Body of pancreas (tissue), 4 donors: Measurements from ENCODE around the gene ADCY7. TPM values are rescaled to one million over a fixed set of nuclear protein-coding genes. Genes with fewer than 3 reads are reported as not detected.
A peak's percentile ranks its signal among the peaks of the same experiment; 100 is the strongest.

Experiments used
- ATAC-seq: fragments of 150-250 bp; one replicate; pipeline ENCODE4 v1.9.1; 2016
- DNase-seq, 4 donors: peaks; one replicate each; pipeline ENCODE4 v3.0.0-alpha.2; 2019
- H3K27ac ChIP-seq, 4 donors: fragments of 200-600 bp; sonication (generic); 1 replicate in 3 of 4; 2 replicates in 1 of 4; pipeline versions ENCODE4 v1.5.1 to v1.6.1; 2016 to 2019; ENCODE audit warnings: mild to moderate bottlenecking in 1 of 4, mixed read lengths in 1 of 4, moderate library complexity in 1 of 4
- H3K27me3 ChIP-seq, 2 donors: fragments of 200-600 bp; sonication (generic); one replicate each; pipeline ENCODE4 v1.6.0; 2016; ENCODE audit warnings: mild to moderate bottlenecking in 1 of 2
- H3K36me3 ChIP-seq, 2 donors: fragments of 200-600 bp; sonication (generic); replicated peaks in 1 of 2; 2 replicates each; pipeline ENCODE4 v1.5.1; 2016; ENCODE audit warnings: low read depth in 2 of 2; ENCODE audit not compliant: insufficient read depth in 1 of 2
- H3K4me1 ChIP-seq: fragments of 200-600 bp; sonication (generic); one replicate; pipeline ENCODE4 v1.6.0; 2016
- H3K4me3 ChIP-seq, 2 donors: fragments of 200-600 bp; sonication (generic); 1 replicate in 1 of 2; 2 replicates in 1 of 2; pipeline ENCODE4 v1.5.1; 2016 to 2019
- H3K9me3 ChIP-seq, 3 donors: fragments of 200-600 bp; sonication (generic); 1 replicate in 2 of 3; 2 replicates in 1 of 3; pipeline ENCODE4 v1.5.1; 2016
- CTCF ChIP-seq, 7 experiments: fragments of 450-650 bp in 4 of 7; fragments of 200-600 bp in 3 of 7; sonication (generic) in 3 of 7; IDR thresholded peaks; one replicate each; pipeline ENCODE4 v1.5.1; 2016 to 2019; ENCODE audit warnings: antibody characterized with exemption in 7 of 7
- POLR2A ChIP-seq, 3 donors: fragments of 450-650 bp; IDR thresholded peaks; one replicate each; pipeline ENCODE4 v1.6.1; 2016; ENCODE audit warnings: antibody characterized with exemption in 3 of 3, mild to moderate bottlenecking in 2 of 3
- WGBS, 2 donors: methylation state at CpG; one replicate each; pipeline ENCODE4 v1.1.5; 2017; 5-methylcytosine and 5-hydroxymethylcytosine counted together
- intact Hi-C: fragments of 100-400 bp; cut with DNase I; formaldehyde crosslinking; loops from one replicate; pipeline ENCODE4 v1.15.1; 2023
- total RNA-seq, 2 donors: library from RNA; depleted of rRNA; stranded (reverse); fragments of >200 nt; gene quantifications; one replicate each; pipeline ENCODE4 v1.1.0, GENCODE V29; 2016

Gene ADCY7
- 1 to 10 TPM; 4.9 to 8.6 TPM for total RNA-seq

DNA sequence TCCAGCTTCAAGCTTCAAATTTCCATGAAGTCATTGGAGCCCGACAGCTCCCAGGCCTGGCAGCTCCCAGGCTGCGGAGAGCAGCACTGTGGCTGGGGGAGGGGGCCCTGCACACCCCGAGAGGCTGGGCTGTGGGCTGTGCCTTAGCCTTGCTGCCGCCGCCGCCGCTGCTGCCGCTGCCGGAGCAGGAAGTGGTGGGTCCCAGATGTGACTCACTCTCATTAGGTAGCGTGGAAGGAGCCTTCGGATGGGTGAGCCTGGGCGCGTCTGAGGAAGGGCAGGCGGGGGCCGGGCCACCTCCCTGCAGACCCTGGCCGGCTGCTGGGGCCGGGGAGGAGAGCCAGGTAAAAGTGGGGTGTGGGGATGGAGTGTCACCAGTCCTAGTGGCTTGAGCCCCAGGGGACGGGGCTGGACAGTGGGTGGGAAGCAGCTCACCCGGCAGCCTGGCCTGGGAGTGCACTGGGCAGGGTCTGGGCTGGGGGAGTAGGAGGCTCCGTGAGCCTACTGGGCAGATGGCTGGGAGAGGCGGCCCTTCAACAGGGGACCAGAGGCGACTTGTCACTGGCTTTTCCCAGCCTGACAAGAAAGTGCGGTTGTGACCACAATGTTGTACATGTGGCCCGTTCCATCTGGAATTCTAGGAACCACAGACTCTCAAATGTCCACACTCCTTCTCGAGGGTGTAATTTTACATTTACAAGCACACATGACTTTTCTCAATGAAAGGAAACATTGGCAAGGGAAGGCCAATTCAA, at the start of gene ADCY7:
Gene ADCY7, plus strand, starts transcription at position 215 of the 755 bp plus-strand sequence. CDS start 21,629 bp downstream, outside the sequence.
- peak within 1 kb of the TSS in 1 of 4 donors; percentile 50 for H3K27ac ChIP-seq
- no peaks in the 10 kb centered on the region for H3K27me3 ChIP-seq
- ATAC-seq (peak; percentile 46), DNase-seq (peak in 3 of 4 donors; percentile 36 to 63 (median 36))
- H3K4me3 ChIP-seq: no peak within 1 kb of the TSS
- intact Hi-C loops: no loop called here
- no peaks in the 10 kb centered on the region for H3K36me3 ChIP-seq
- no peaks in the 10 kb centered on the region for H3K9me3 ChIP-seq
- H3K4me1 ChIP-seq: no peaks in the 10 kb centered on the region
- TF ChIP-seq CTCF (IDR thresholded peaks at IDR 0.05): no peak
- TF ChIP-seq POLR2A (IDR thresholded peaks at IDR 0.05): peak in 1 of 3 donors; percentile 23
- WGBS, 2 donors: 56 to 77% methylated on average over 24 to 25 of the region's 25 CpGs

- intact Hi-C loops: no loop called here
- H3K36me3 ChIP-seq: peaks cover 0 to 9% of the 10 kb centered on the region in 2 donors
- 95 to 96% methylated on average over 4 of the region's 4 CpGs for WGBS, 2 donors
Observed at GRCh38 chr16:50219402-50219975, 46.9 kb upstream of the ADCY7 start.

DNA sequence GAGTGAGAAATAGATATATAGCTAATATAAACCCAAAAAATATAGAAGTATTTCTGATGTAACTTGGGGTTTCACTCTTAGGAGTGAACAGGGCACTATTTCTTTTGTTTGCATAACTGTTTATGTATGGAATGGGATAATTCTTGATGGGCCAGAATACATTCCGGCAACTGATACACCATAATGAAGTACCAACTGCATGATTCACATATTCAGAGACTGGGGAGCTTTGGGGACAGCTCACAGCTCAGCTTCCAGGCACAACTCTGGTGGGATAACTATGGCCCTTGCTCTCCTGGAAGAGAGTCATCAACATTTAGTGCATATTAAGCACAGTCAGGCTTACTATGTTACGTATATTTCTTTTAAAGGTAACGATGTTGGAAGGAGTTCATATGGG, 42.1 kb upstream of the ADCY7 start:
- DNase-seq (no peak), ATAC-seq (no peak)
- WGBS, 2 donors: 93 to 94% methylated on average over 3 of the region's 3 CpGs
- Histone ChIP-seq H3K9me3 (no peaks in the 10 kb centered on the region), H3K27ac (no peak overlapping the region), H3K27me3 (no peaks in the 10 kb centered on the region), H3K4me3 (no peak overlapping the region), H3K36me3 (peaks cover 0 to 8% of the 10 kb centered on the region in 2 donors), H3K4me1 (no peaks in the 10 kb centered on the region)
- intact Hi-C loops: no loop called here
- TF ChIP-seq POLR2A (IDR thresholded peaks at IDR 0.05) (no peak), CTCF (IDR thresholded peaks at IDR 0.05) (no peak)

More at GRCh38 chr16:50219402-50219975, 46.9 kb upstream of the ADCY7 start:
- TF ChIP-seq POLR2A (IDR thresholded peaks at IDR 0.05) (no peak), CTCF (IDR thresholded peaks at IDR 0.05) (no peak)
- ATAC-seq (no peak), DNase-seq (no peak)
- Histone ChIP-seq H3K27ac (no peak overlapping the region), H3K27me3 (no peaks in the 10 kb centered on the region), H3K4me3 (no peak overlapping the region), H3K4me1 (no peaks in the 10 kb centered on the region), H3K9me3 (no peaks in the 10 kb centered on the region)

DNA sequence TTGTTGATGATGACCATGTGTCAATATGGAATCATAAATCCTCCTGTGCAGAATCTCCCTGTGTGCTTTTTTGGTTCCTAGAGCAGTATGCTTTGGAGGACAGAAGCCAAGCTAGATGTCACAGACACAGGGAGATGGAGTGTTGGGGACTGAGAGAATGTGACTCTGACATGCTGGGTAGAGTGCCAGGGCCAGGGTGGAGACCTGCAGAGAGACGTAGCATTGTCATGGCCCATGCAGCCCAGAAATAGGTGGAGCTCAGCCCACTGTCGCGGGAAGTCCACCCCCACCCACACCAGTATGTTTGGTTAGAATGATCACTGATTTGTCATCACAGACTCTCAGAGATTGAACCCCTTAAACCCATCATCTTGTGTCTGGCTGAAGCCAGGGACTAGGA, 39.2 kb upstream of the ADCY7 start:
- H3K4me3 ChIP-seq: no peak overlapping the region
- H3K9me3 ChIP-seq: no peaks in the 10 kb centered on the region
- TF ChIP-seq POLR2A (IDR thresholded peaks at IDR 0.05) (no peak), CTCF (IDR thresholded peaks at IDR 0.05) (no peak)
- peaks cover 0 to 8% of the 10 kb centered on the region in 2 donors for H3K36me3 ChIP-seq
- no peaks in the 10 kb centered on the region for H3K4me1 ChIP-seq
- DNase-seq: no peak
- intact Hi-C loops: no loop called here
- H3K27ac ChIP-seq: no peak overlapping the region
- no peak for ATAC-seq
- no peaks in the 10 kb centered on the region for H3K27me3 ChIP-seq
- 73 to 79% methylated on average over 3 of the region's 3 CpGs for WGBS, 2 donors
